HepG2 (cell line): ENCODE results near the gene CHST14. TPM values are rescaled to one million over a fixed set of nuclear protein-coding genes. Genes with fewer than 3 reads are reported as not detected.
A peak's percentile ranks its signal among the peaks of the same experiment; 100 is the strongest.

Experiments used
- ATAC-seq: fragments of 200-7000 bp; cut with Tn5 transposase; 3 replicates; pipeline ENCODE4 v1.9.1; 2020; ENCODE audit warnings: mild to moderate bottlenecking, moderate library complexity
- BruUV-seq: library from RNA; stranded (reverse); fragments of 400-500 nt; replicated peaks from 2 replicates; lab custom pipeline; 2021; lab: Mats Ljungman, UMichigan
- CTCF ChIA-PET: fragments of 300-600 bp; formaldehyde crosslinking; extraction: SDS; loops from one replicate; lab custom pipeline; 2021; ENCODE audit warnings: low total read pairs, inconsistent platforms, low intra/inter-chr PET ratio; lab: Yijun Ruan, JAX
- POLR2A ChIA-PET: fragments of 350-600 bp; sonication (Branson Sonifier 250); formaldehyde crosslinking; loops from one replicate; lab custom pipeline; 2020; ENCODE audit warnings: antibody characterized with exemption, inconsistent platforms; lab: Yijun Ruan, JAX
- DNase-seq: peaks from one replicate; pipeline ENCODE4 v3.0.0-alpha.2; 2015; ENCODE audit warnings: low spot score
- FAIRE-seq: peaks from 3 replicates; lab custom pipeline; 2011; peaks lifted over from hg19 to GRCh38; lab: Jason Lieb, UNC
- H2AFZ ChIP-seq: one replicate; pipeline ENCODE4 v1.6.1; 2011; ENCODE audit warnings: low read length, inconsistent platforms
- H3K27ac ChIP-seq: fragments of 300-600 bp; 3 replicates; pipeline ENCODE4 v1.8.0; 2011; ENCODE audit warnings: mixed run types, mild to moderate bottlenecking, mixed read lengths, low read length, inconsistent platforms; ENCODE audit not compliant: insufficient read depth; ENCODE audit errors: extremely low read length
- H3K27me3 ChIP-seq, 2 experiments: fragments of 200-600 bp in 1 of 2; 2 replicates in 1 of 2; 3 replicates in 1 of 2; pipeline versions ENCODE4 v1.6.0 to v1.8.0; 2011; ENCODE audit warnings: low read length in 2 of 2, mild to moderate bottlenecking in 2 of 2, moderate library complexity in 2 of 2, inconsistent platforms in 1 of 2; ENCODE audit not compliant: insufficient read depth in 2 of 2, control insufficient read depth in 1 of 2
- H3K36me3 ChIP-seq, 2 experiments: fragments of 200-600 bp in 1 of 2; replicated peaks in 1 of 2; 2 replicates in 1 of 2; 3 replicates in 1 of 2; pipeline versions ENCODE4 v1.5.1 to v1.8.0; 2011; ENCODE audit warnings: low read length in 2 of 2, inconsistent platforms in 1 of 2; ENCODE audit not compliant: insufficient read depth in 2 of 2, control insufficient read depth in 1 of 2
- H3K4me1 ChIP-seq: 2 replicates; pipeline ENCODE4 v1.5.1; 2012; ENCODE audit warnings: low read length, inconsistent platforms; ENCODE audit not compliant: insufficient read depth
- H3K4me2 ChIP-seq: 2 replicates; pipeline ENCODE4 v1.6.0; 2011; ENCODE audit warnings: low read depth, low read length, inconsistent platforms
- H3K4me3 ChIP-seq, 3 experiments: fragments of 200-600 bp in 1 of 3; sonication (generic), shearing (Covaris generic) in 1 of 3; replicated peaks in 1 of 3; 2 replicates each; pipeline ENCODE4 v1.5.1; 2011 to 2016; ENCODE audit warnings: low read length in 3 of 3, inconsistent platforms in 2 of 3, low read depth in 2 of 3, mild to moderate bottlenecking in 2 of 3, control low read depth in 1 of 3, mixed read lengths in 1 of 3; ENCODE audit not compliant: insufficient read depth in 1 of 3
- H3K79me2 ChIP-seq: one replicate; pipeline ENCODE4 v1.6.1; 2011; ENCODE audit warnings: low read length, inconsistent platforms; ENCODE audit not compliant: insufficient read depth
- H3K9ac ChIP-seq: 2 replicates; pipeline ENCODE4 v1.6.0; 2011; ENCODE audit warnings: mild to moderate bottlenecking, low read depth, low read length, inconsistent platforms; ENCODE audit not compliant: insufficient read depth
- H3K9me3 ChIP-seq: 2 replicates; pipeline ENCODE4 v1.5.1; 2012; ENCODE audit warnings: mild to moderate bottlenecking, low read length
- H4K20me1 ChIP-seq: 2 replicates; pipeline ENCODE4 v1.6.0; 2011; ENCODE audit warnings: inconsistent platforms, mild to moderate bottlenecking, low read length, moderate library complexity; ENCODE audit not compliant: insufficient read depth
- GABPB1 ChIP-seq: IDR thresholded peaks from 2 replicates; pipeline ENCODE4 v1.6.1; 2016; ENCODE audit warnings: mild to moderate bottlenecking, missing genetic modification reagents, moderate library complexity, missing compliant biosample characterization
- ZNF460 ChIP-seq: sonication (generic); formaldehyde crosslinking; IDR thresholded peaks from 2 replicates; pipeline ENCODE4 v1.5.1; 2020; ENCODE audit warnings: missing genetic modification reagents, mild to moderate bottlenecking, borderline replicate concordance
- ZNF672 ChIP-seq: sonication (generic); formaldehyde crosslinking; IDR thresholded peaks from 2 replicates; pipeline ENCODE4 v1.8.1; 2022; ENCODE audit warnings: missing genetic modification reagents
- WGBS: methylation state at CpG from one replicate; pipeline ENCODE4 v1.1.6; 2017; ENCODE audit warnings: low lambda C conversion rate; 5-methylcytosine and 5-hydroxymethylcytosine counted together
- in situ Hi-C: cut with HindIII; loops from 2 replicates; pipeline ENCODE4 v1.10.0; 2017; ENCODE audit warnings: low pct_unique_long_range_greater_than_20kb; ENCODE audit not compliant: extremely low pct_ligation_motif_present
- intact Hi-C: fragments of 100-400 bp; cut with micrococcal nuclease; formaldehyde crosslinking; loops from one replicate; pipeline ENCODE4 v1.10.0; 2022; ENCODE audit not compliant: unreplicated experiment
- polyA plus RNA-seq, 8 experiments: library from polyadenylated mRNA; depleted of rRNA in 3 of 8; stranded (reverse) in 7 of 8; unstranded in 1 of 8; fragments of >200 nt; fragmentation: Illumina TruSeq in 4 of 8; extraction: Trizol in 4 of 8; gene quantifications; 2 replicates each; pipeline versions ENCODE4 v1.2.1 to v1.2.3, GENCODE V29; 2011 to 2016; ENCODE audit warnings: low read depth in 4 of 8, missing spikeins in 1 of 8, mixed read lengths in 1 of 8; ENCODE audit not compliant: insufficient read depth in 1 of 8
- total RNA-seq, 5 experiments: library from RNA; depleted of rRNA; stranded (reverse); fragments of >200 nt; fragmentation: Illumina TruSeq; extraction: Trizol; gene quantifications; 2 replicates each; pipeline ENCODE4 v1.2.3, GENCODE V29; 2016; ENCODE audit warnings: low read depth in 1 of 5
- TF ChIP-seq, protein P1 (sequence below): sonication (generic); formaldehyde crosslinking; IDR thresholded peaks from 2 replicates; pipeline ENCODE4 v1.4.0; 2020; ENCODE audit warnings: missing genetic modification reagents
- TF ChIP-seq, protein P2 (sequence below): sonication (generic); formaldehyde crosslinking; IDR thresholded peaks from 2 replicates; pipeline ENCODE4 v1.4.0; 2020; ENCODE audit warnings: missing genetic modification reagents
- TF ChIP-seq, protein P3 (sequence below): sonication (generic); formaldehyde crosslinking; IDR thresholded peaks from 2 replicates; pipeline ENCODE4 v1.5.1; 2020; ENCODE audit warnings: mild to moderate bottlenecking, missing genetic modification reagents, moderate library complexity

Gene CHST14
- total and polyA plus RNA-seq, 2 of the 13 experiments (the other 11 are each of a cell fraction or from before 2014, with no cell fraction given): 8.9 to 12.4 TPM

DNA sequence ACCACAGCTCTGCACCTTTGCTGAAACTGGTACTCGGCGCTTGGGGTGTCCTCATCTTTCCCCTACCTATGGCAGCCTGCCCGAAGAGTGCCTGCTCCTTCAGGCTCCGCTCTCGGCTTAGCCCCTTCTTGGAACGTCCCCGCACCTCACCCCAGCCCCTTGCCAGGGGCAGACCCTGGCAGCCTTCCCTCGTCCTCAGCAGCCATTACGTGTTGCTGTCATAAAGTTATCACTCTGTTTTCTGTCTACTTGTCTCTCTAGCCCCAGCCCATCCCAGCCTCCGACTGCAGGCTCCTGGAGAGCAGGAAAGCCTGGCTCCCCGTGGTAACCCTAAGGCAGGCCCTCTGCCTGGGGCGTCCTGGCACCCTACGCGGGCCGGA is 35.1 kb upstream of the CHST14 start (continued):
- TF ChIP-seq, protein P1, sequence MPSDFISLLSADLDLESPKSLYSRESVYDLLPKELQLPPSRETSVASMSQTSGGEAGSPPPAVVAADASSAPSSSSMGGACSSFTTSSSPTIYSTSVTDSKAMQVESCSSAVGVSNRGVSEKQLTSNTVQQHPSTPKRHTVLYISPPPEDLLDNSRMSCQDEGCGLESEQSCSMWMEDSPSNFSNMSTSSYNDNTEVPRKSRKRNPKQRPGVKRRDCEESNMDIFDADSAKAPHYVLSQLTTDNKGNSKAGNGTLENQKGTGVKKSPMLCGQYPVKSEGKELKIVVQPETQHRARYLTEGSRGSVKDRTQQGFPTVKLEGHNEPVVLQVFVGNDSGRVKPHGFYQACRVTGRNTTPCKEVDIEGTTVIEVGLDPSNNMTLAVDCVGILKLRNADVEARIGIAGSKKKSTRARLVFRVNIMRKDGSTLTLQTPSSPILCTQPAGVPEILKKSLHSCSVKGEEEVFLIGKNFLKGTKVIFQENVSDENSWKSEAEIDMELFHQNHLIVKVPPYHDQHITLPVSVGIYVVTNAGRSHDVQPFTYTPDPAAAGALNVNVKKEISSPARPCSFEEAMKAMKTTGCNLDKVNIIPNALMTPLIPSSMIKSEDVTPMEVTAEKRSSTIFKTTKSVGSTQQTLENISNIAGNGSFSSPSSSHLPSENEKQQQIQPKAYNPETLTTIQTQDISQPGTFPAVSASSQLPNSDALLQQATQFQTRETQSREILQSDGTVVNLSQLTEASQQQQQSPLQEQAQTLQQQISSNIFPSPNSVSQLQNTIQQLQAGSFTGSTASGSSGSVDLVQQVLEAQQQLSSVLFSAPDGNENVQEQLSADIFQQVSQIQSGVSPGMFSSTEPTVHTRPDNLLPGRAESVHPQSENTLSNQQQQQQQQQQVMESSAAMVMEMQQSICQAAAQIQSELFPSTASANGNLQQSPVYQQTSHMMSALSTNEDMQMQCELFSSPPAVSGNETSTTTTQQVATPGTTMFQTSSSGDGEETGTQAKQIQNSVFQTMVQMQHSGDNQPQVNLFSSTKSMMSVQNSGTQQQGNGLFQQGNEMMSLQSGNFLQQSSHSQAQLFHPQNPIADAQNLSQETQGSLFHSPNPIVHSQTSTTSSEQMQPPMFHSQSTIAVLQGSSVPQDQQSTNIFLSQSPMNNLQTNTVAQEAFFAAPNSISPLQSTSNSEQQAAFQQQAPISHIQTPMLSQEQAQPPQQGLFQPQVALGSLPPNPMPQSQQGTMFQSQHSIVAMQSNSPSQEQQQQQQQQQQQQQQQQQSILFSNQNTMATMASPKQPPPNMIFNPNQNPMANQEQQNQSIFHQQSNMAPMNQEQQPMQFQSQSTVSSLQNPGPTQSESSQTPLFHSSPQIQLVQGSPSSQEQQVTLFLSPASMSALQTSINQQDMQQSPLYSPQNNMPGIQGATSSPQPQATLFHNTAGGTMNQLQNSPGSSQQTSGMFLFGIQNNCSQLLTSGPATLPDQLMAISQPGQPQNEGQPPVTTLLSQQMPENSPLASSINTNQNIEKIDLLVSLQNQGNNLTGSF (CRISPR knock-in tag): no peak

DNA sequence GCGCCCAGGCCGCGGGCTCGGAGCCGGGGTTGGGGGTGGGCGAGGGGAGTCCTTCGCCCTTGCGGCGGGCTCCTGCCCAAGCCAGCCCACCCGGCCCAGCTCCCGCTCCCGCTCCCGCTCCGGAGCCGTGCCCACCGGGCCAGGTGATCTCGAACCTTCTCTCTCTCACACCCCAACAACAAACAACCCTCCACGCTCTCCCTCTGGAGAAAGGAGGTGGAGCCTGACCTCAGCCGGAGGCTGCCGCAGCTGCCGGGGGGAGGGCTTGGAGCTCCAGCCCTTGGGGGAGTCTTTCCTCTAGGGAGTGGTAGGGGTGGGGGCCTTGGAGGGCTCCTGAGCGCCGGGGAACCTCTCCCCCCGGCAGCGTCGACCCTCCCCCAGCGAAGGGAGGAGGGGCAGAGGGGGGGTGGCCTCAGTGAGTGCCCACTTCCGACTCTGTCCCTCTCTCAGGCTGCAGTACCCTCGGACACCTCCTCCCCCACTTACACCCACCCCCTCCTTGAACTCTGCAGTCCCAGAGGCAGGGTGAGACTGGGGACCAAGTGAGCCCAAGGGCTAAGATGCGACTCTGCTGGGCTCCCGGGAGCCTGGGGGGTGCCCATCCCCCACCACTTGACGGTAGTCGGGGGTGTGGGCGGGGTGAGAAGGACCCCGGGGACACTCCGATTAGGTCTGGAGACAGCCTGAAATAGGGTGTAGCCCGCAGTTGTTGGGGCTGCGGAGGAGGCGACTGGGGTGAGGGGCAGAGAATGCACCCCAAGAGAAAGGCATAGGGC is 34.5 kb upstream of the CHST14 start:
- Histone ChIP-seq H3K4me2 (peak overlapping the region; percentile 70), H3K27ac (no peak overlapping the region), H3K9ac (0 out of 2 replicates have a peak overlapping the region, but pooled peaks have one; percentile 22), H3K36me3 (no peaks in the 10 kb centered on the region), H3K79me2 (no peaks in the 10 kb centered on the region), H3K4me3 (peak overlapping the region; percentile 3 to 68 (median 47); a peak in 5 of 6 replicates), H2AFZ (no peak overlapping the region), H4K20me1 (no peaks in the 10 kb centered on the region), H3K9me3 (no peaks in the 10 kb centered on the region), H3K4me1 (peaks cover 57% of the 10 kb centered on the region), H3K27me3 (peaks cover 5 to 54% of the 10 kb centered on the region in 2 experiments; a peak in 4 of 5 replicates)
- FAIRE-seq (no peak), DNase-seq (no peak), ATAC-seq (no peak)
- ChIA-PET POLR2A (no interaction called here), CTCF (no interaction called here)
- WGBS: 21% methylated on average over 9 of the region's 39 CpGs
- in situ Hi-C loops (no loop called here), intact Hi-C loops (no loop called here)
- BruUV-seq: no TSS peak
- TF ChIP-seq, protein P2, sequence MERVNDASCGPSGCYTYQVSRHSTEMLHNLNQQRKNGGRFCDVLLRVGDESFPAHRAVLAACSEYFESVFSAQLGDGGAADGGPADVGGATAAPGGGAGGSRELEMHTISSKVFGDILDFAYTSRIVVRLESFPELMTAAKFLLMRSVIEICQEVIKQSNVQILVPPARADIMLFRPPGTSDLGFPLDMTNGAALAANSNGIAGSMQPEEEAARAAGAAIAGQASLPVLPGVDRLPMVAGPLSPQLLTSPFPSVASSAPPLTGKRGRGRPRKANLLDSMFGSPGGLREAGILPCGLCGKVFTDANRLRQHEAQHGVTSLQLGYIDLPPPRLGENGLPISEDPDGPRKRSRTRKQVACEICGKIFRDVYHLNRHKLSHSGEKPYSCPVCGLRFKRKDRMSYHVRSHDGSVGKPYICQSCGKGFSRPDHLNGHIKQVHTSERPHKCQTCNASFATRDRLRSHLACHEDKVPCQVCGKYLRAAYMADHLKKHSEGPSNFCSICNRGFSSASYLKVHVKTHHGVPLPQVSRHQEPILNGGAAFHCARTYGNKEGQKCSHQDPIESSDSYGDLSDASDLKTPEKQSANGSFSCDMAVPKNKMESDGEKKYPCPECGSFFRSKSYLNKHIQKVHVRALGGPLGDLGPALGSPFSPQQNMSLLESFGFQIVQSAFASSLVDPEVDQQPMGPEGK (CRISPR knock-in tag): 0 out of 2 replicates have a peak, but pooled peaks have one; percentile 13
- no peak for TF ChIP-seq ZNF460
- TF ChIP-seq GABPB1: peak; percentile 26; the same call in 1 of the 2 replicates
- no peak for TF ChIP-seq ZNF672 (CRISPR knock-in tag)
- TF ChIP-seq, protein P3, sequence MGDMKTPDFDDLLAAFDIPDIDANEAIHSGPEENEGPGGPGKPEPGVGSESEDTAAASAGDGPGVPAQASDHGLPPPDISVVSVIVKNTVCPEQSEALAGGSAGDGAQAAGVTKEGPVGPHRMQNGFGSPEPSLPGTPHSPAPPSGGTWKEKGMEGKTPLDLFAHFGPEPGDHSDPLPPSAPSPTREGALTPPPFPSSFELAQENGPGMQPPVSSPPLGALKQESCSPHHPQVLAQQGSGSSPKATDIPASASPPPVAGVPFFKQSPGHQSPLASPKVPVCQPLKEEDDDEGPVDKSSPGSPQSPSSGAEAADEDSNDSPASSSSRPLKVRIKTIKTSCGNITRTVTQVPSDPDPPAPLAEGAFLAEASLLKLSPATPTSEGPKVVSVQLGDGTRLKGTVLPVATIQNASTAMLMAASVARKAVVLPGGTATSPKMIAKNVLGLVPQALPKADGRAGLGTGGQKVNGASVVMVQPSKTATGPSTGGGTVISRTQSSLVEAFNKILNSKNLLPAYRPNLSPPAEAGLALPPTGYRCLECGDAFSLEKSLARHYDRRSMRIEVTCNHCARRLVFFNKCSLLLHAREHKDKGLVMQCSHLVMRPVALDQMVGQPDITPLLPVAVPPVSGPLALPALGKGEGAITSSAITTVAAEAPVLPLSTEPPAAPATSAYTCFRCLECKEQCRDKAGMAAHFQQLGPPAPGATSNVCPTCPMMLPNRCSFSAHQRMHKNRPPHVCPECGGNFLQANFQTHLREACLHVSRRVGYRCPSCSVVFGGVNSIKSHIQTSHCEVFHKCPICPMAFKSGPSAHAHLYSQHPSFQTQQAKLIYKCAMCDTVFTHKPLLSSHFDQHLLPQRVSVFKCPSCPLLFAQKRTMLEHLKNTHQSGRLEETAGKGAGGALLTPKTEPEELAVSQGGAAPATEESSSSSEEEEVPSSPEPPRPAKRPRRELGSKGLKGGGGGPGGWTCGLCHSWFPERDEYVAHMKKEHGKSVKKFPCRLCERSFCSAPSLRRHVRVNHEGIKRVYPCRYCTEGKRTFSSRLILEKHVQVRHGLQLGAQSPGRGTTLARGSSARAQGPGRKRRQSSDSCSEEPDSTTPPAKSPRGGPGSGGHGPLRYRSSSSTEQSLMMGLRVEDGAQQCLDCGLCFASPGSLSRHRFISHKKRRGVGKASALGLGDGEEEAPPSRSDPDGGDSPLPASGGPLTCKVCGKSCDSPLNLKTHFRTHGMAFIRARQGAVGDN (CRISPR knock-in tag): peak; percentile 40; the same call in 1 of the 2 replicates
